K562 (cell line): ENCODE data around the gene DACT1. TPM values are rescaled to one million over a fixed set of nuclear protein-coding genes. Genes with fewer than 3 reads are reported as not detected.

Experiments
- ARID1B ChIP-seq: fragments of 450-650 bp; IDR thresholded peaks from 2 replicates; pipeline ENCODE4 v1.6.1; 2016; ENCODE audit warnings: antibody characterized with exemption, mild to moderate bottlenecking, inconsistent platforms
- CREB5 ChIP-seq: fragments of 250-450 bp; sonication (Bioruptor Pico); IDR thresholded peaks from 2 replicates; pipeline ENCODE4 v1.5.0; 2020; ENCODE audit warnings: mild to moderate bottlenecking
- GATAD2A ChIP-seq: fragments of 450-650 bp; IDR thresholded peaks from 2 replicates; pipeline ENCODE4 v1.6.1; 2017
- GTF3C2 ChIP-seq: IDR thresholded peaks from 3 replicates; pipeline ENCODE4 v1.6.1; 2011; ENCODE audit warnings: borderline replicate concordance, mild to moderate bottlenecking, moderate library complexity; ENCODE audit not compliant: insufficient read length; ENCODE audit errors: extremely low read depth
- HDAC6 ChIP-seq: IDR thresholded peaks from 2 replicates; pipeline ENCODE4 v1.6.1; 2012; ENCODE audit warnings: low read depth, mild to moderate bottlenecking, control low read depth, inconsistent platforms, low read length, moderate library complexity
- NCOA6 ChIP-seq: fragments of 450-650 bp; IDR thresholded peaks from 2 replicates; pipeline ENCODE4 v1.6.1; 2017; ENCODE audit warnings: mild to moderate bottlenecking
- NKRF ChIP-seq: fragments of 450-650 bp; IDR thresholded peaks from 2 replicates; pipeline ENCODE4 v1.6.1; 2016; ENCODE audit warnings: borderline replicate concordance
- STAT5A ChIP-seq: IDR thresholded peaks from 2 replicates; pipeline ENCODE4 v1.6.1; 2012; ENCODE audit warnings: low read length, inconsistent platforms, borderline replicate concordance
- TFE3 ChIP-seq: fragments of 450-650 bp; formaldehyde crosslinking; IDR thresholded peaks from 2 replicates; pipeline ENCODE4 v1.4.0; 2020; ENCODE audit warnings: mild to moderate bottlenecking, mixed read lengths
- polyA plus RNA-seq, 8 experiments: library from polyadenylated mRNA; depleted of rRNA in 4 of 8; stranded (reverse) in 5 of 8; unstranded in 3 of 8; fragments of >200 nt; fragmentation: Nextera tagmentation in 2 of 8; fragmentation: Illumina TruSeq in 1 of 8; extraction: Ambion mirVana in 2 of 8; extraction: Trizol in 1 of 8; gene quantifications; 2 replicates each; pipeline versions ENCODE4 v1.2.1 to v1.2.3, GENCODE V29; 2011 to 2014; ENCODE audit warnings: inconsistent platforms in 1 of 8, missing spikeins in 1 of 8
- total RNA-seq, 7 experiments: library from RNA; depleted of rRNA in 6 of 7; stranded (reverse); fragments of >200 nt in 6 of 7; fragmentation: Illumina TruSeq in 2 of 7; extraction: Trizol in 2 of 7; gene quantifications; 2 replicates each; pipeline versions ENCODE4 v1.2.1 to v1.2.3, GENCODE V29; 2011 to 2021; ENCODE audit warnings: low replicate concordance in 1 of 7

DACT1 gene
- total and polyA plus RNA-seq, 9 of the 15 experiments (the other 6 are each of a cell fraction or from before 2014, with no cell fraction given): 0.07 to 0.30 (median 0.13) TPM

GRCh38 chr14:58617619-58618018, 20.1 kb upstream of the DACT1 start (continued):
- TF ChIP-seq NKRF (no peak), TFE3 (no peak), ARID1B (no peak), CREB5 (CRISPR knock-in tag) (no peak), GATAD2A (no peak), GTF3C2 (no peak), STAT5A (no peak), HDAC6 (no peak), NCOA6 (no peak)
